SIG-M5 treated with dmso at 0.1 percent for 504 hours (cell line): ENCODE results near the gene KRT71.
A peak's percentile ranks its signal among the peaks of the same experiment; 100 is the strongest.
"Not testable (repeated sequence)": the region's sequence is repeated elsewhere in the genome, so short reads cannot be mapped to it uniquely, and the experiment has no call there.

Experiments
- DNase-seq: peaks from one replicate; lab custom pipeline; 2025; ENCODE audit not compliant: unreplicated experiment; lab: John Stamatoyannopoulos, UW

KRT71 gene

DNA sequence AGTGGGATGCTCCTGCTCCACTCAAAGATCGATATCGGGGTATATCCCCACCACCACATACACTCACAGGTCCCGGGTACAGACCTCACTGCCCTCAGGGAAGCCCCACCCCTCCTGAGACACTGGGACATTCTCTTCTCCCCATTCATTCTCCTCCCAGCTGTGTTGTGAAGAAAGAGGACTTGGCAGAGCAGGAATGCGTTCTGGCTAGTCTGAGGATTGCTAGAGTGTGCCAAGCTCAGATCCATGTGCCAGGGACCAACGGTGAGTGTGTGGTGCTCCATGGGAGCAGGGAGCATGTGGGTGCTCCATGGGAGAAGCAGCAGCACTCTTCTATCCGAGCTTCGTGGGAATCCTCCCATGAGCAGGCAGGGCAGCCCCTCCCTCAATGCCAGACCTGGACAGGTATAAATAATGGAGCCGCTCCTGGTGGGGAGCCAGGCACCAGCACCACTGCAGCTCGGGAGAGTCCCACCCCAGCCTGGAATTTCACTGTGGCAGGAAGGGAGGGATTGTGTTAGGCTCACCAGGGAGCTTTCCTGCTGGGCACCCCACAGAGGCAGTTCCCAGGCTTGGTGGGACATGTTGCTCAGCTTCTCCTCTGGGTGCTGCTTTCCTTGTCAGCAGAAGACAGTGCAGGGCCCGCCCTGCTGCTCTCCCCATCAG is 30.5 kb downstream of the KRT71 start:
- DNase-seq = no peak

DNA sequence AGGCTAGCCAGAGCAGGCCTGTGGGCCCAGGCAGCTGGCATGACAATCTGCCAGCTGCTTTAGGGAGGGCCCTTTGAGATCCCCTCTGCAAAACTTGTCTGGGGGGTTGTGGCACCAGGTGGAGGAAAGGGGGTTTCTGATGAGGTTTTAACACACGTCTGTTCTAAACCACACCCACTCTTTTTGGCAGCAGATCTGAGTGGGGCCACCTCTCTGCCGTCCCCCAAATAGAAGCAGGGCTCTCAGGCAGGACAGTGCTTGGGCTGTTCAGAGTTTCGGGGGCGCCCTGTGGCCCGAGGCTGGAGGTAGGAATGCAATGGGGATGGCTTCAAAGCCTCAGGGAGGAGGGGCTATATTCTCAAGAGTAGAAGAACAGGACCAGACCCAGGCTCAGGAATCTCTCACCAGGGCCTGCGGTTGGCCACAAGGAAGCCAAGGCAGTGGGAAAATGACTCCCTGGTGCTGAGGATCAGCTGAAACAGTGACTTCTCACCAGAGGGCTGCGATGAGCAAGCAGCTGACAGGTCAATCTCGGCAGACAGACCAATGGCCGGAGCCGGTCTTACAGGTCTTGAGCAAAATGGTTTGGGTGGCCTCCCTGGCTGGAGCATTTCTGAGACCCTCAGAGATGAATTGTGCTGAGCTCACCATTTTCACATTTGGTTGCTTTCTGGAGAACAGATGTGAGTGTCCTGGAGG is 31.2 kb downstream of the KRT71 start:
- no peak for DNase-seq

DNA sequence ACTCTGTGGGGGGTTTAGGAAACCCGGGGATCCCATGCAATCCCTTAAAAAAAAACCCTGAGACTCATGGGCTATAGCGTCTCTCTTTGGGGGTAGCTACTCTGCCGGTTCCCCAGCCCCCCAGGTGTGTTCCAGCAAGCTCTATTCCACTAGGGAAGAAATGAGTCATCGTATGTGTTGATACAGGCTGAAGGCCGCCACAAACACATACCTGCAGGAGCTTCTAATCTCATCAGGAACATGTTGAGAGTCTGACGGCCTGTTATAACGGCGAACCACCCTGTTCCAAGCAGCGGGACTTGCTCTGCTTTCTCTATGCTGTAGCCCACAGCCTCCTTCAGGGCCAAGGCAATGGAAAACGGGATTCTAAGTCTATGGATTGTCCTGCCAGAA is 31.8 kb downstream of the KRT71 start:
- DNase-seq = no peak

DNA sequence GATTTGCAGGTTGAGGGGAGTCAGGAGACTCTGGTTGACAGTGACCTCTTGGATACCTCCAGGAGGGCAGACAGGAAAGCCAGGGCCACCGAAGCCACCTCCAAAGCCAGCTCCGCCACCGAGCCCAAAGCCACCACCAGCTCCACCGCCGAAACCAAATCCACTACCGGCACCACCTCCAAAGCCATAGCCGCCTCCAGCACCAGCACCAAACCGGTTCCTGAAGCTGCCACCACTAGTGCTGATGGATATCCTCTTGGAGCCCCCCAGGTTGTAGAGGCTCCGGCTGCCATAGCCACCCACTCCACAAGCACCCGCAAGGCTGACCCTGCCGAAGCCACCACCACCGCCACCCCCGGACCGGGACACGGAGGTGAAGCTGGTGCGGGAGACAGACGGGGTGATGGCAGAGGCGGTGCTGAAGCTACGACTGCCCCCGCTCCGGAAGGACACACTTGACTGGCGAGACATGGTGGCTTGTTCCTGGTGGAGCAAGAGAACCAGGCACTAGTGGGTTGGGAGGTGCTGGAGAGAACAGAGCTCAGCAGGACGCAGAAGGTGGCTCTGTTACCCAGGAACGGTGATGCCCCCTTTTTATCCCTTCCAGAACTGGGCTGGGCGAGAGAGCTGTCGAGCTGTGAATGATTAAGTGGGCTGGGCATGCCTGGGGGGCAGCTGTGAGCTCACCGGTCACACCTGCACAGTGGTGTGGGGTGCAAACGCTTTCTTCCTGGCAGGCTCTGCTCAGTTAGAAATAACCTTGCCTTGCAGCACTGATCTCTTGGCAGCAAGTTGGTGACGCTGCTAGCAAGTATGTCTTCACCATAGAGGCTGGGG is 32.9 kb downstream of the KRT71 start, which contains the start of gene KRT5:
KRT5 (minus strand) TSS at position 569 of the 837 bp plus-strand sequence; CDS start at position 471, 98 bp downstream.
- DNase-seq = no peak

DNA sequence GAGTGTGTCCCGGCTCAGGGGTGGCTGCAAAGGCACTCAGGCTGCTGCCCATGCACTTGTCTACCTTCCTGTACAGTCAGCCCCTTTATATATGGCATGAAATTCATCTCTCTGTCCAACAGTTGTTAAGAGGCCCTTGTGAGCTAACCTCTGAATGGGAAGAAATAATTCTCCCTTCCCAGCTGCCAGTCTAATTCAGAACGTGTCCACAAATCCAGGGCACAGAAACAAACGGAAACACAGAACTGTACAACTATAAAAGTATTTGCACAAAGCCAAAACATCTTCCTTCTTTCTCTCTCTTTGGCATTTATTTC is 33.6 kb downstream of the KRT71 start:
- DNase-seq = no peak

DNA sequence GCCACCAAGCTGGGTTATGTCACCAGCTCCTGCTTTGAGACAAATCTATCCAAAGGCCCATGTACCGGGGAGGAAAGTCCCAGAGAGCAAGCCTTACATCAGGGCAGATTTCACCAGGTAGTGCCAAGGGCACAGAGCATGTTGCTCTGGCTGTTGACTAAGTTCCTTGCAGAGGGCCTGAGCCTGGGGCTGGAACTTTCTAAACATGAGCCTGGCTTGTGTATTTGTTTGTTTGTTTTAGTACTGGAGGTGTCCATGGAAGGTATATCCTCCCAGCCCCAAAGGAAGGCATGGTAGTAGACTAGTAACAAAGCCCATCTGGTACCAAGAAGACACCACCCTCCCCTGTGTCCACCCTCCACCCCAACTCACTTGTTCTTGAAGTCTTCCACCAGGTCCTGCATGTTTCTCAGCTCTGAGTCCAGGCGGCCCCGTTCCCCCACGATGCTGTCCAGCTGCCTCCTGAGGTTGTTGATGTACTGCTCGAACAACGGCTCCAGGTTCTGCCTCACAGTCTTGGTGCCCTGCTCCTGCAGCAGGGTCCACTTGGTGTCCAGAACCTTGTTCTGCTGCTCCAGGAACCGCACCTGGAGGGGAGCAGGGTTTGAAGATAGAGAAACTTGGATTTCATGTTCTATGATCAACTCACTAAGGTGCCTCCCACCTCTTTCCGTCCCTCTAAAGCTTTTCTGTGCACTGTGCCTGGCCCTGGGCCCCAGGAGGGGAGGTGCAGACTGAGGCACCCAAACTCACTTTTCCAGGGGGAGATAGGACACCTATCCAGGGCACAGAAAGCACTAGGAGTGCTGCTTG is 34.2 kb downstream of the KRT71 start:
- DNase-seq = no peak

DNA sequence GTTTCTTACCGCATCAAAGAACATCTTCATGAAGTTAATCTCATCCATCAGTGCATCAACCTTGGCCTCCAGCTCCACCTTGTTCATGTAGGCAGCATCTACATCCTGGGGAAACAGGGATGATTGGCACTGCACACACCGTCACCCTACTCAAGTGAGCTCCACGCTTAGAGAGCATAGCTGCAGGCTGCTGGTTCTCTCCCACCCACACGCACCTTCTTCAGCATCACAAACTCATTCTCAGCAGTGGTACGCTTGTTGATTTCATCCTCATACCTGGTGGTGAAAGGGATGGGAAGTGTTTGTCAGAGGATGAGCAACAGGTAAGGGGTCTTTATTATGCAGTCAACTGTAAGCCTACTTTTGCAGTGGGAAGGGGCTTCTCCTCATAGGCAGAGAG is 35.1 kb downstream of the KRT71 start:
- no peak for DNase-seq

DNA sequence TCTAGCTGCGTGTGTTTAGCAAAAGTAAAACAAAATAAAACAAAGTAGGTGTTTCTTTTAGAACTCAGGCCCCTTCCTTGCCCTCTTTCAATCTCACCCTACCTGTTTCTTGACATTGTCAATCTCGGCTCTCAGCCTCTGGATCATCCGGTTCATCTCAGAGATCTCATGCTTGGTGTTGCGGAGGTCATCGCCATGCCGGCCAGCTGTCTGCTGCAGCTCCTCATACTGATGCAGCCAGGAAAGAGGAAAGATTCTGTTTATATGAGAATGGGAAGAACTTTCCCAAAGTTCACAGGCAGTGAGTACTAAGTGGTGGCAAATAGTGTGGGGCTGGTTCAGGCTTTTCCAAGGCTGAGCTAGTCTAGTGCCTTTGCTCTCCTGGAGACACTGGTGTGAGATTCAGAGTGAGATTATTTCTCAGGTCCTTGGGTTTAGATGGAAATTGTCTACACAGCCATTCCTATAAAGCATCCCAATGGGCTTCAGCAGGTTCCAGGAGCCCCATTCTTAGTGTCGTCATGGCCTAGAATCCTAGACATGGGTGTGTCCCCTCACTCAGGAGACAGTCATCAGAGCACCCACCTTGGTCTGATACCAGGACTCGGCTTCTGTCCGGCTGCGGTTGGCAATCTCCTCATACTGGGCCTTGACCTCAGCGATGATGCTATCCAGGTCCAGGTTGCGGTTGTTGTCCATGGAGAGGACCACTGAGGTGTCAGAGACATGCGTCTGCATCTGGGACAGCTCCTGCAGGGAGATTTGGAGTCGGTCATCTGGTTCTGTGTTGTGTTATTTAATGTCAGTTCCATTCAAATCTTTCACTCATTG is 35.7 kb downstream of the KRT71 start:
- no peak for DNase-seq

DNA sequence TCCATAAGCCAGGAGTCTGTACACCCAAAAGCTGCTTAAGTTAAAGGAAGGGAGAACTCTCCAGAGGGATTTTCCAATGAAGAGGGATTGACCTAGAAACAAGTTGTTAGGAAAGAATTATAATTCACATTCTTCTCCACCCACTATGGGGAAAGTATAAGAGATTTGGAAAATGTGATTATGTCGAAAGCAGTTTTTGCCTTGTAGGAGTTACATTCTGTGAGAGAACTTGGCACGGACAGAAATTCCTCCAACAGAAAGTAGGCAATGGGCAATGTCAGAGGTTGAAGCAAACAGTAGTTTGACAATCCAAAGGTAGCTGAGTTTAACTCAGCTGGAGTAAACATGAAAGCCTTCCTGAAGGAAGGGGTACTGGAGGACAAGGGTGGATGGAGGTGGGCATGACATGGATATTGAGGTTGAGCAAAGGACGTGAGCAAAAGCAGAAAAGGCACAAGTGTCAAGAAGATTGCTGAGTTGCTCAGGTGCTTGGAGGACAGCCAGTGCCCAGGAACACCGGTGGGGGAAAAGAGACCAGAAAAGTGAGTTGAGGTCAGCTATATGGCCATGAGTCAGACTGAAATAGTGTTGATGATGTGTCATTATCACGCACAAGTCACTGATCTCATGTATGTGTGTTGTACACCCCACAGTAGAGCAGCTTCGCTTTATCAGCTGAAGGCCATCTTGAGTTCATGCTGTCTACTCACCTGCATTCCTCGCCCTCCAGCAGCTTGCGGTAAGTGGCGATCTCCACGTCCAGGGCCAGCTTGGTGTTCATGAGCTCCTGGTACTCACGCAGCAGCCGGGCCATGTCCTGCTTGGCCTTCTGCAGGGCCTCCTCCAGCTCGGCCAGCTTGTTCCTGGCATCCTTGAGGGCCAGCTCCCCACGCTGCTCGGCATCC is 36.8 kb downstream of the KRT71 start:
- no peak for DNase-seq

DNA sequence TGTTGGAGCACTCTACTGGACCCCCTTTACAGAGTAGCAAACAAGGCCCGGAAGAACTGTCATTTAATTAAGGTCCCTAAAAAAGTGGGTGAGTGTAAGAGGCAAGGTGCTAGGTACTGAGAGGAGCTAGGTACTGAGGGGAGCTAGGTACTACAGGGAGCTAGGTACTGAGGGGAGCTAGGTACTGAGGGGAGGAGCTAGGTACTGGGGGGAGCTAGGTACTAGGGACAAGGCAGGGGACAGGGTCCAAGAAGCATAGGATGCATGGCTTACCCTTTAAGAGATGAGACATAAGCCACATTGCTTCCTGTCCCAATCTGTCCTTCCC is 37.7 kb downstream of the KRT71 start:
- no peak for DNase-seq

DNA sequence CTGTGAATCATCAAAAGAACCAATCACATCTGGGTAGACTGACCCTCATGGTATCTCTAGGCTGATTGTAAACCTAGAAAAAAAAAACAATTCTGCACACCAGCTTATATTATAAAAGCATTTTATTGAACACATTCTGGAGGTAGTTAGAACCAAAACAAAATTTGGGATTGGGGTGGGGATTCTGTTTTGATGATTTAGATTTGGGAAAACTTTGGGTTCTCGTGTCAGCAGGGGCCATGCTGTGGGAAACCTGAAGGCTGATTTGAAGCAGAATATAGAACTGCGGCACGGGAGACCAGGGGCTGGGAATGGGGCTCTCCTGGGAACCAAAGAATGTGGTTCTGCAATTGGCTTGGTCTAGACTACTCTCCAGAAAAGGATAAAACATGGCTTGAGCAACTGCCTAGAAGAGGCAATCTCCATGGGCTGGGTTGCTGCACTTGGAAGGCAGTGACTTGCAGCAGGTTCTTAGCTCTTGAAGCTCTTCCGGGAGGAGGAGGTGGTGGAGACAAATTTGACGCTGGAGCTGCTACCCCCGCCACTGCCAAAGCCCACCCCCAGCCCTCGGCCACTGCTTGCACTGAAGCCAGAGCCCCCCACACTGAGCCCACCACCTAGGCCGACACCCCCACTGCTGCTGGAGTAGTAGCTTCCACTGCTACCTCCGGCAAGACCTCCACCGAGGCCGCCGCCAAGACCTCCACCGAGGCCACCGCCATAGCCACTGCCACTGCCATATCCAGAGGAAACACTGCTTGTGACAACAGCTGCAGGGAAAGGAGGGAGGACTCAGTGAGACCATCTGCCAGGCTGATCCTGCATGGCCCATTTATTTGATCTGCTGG is 38.2 kb downstream of the KRT71 start:
- no peak for DNase-seq

DNA sequence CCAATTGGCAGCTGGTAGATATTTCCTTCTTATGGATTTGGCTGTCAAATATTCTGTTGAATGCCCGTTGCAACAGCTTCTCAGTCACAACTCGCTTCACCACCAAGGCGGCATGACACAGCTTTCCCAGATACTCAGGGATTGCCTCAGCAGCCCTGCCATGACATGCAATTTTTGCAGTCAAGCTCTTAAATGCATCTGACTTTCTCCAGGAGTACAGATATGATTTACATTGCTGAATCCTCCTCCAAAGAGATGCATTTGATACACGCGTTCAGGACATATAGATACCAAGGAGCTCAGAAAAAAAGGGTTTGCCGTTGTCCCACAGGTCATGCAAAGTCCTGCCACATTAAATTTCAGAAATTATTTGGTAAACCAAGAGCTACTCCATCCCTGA is 39.2 kb downstream of the KRT71 start:
- no peak for DNase-seq

DNA sequence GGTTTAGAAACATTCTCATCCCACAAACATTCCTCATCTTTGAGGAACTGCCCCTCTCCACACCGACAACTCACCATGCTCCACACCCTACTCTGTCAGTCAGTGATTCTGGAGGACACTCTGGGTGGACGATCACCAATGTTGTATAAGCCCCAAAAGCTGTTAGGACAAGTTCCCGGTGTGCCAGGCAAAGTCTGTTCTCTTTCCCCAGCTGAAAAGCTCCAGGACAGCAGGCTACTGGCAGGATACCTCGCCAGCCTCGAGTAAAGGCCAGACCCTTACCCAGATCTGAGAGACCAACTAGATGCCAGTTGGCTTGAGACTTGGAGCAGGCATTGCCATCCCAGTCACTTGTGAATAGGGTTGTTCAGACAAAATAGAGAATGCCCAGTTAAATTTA is 44.7 kb downstream of the KRT71 start:
- DNase-seq = no peak

DNA sequence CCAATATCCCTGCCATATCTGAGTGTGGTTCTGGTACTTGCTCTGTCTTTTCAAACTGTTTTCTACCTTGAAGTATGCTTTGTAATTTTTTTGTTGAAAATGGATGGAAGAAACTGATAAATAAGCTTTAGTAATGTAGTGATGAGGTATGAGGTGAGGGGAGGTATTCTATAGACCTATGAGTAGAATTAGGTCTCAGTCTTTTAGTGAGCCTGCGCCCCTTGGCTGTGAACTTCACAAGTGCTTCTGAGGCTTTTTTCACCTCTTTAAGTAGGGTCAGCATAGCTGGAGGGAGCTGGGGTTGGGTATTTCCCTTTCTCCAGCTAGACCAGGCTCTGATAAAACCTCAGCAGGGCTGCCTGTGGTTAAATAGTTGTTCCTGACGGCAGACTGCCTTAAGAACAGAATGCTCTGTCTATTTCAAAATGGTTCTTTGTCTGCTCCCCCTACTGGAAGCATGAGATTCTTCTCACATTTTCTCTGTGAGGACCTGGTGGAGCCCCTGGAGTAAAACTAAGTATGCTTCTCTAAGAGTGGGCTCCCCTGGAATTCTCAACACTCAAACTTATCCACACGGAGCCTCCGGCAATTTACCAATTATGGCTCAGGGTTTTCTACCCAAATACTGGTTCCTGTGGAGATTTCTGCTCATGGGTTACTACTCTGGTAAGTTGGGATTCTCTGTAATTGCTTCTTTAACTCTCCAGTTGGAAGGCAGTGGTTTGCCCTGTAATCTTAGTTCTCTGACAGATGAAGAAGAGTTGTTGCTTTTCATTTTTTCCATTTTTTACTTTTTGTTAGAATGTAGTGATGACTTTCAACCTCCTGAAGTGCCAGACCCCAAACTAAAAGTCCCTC is 45.9 kb downstream of the KRT71 start:
- peak; percentile 28 for DNase-seq

DNA sequence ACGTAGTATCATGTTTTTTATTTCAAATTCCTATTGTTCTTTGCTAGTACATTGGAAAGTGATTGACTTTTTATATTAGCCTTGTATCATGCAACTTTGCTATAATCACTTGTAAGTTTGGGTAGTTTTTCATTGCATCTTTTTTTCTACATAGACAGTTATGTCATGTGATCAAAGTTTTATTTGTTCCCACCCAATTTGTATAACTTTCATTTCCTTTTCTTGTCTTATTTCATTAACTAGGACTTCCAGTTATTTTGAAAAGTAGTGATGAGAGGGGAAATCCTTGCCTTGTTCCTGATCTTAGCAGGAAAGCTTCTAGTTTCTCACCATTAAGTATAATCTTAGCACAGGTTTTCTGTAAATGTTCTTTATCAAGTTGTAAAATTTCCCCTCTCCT is 50.1 kb downstream of the KRT71 start:
- no peak for DNase-seq

DNA sequence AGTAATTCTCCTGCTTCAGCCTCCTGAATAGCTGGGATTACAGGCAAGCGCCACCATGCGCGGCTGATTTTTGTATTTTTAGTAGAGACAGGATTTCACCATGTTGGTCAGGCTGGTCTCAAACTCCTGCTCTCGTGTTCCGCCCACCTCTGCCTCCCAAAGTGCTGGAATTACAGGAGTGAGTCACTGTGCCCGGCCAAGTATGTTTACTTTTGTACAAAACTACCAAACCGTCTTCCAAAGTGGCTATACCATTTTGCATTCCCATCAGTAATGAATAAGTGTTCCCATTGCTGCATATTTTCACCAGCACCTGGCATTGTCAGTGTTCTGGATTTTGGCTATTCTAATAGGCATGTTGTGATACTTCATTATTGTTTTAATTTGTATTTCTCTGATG is 51.5 kb downstream of the KRT71 start:
- DNase-seq = no peak

DNA sequence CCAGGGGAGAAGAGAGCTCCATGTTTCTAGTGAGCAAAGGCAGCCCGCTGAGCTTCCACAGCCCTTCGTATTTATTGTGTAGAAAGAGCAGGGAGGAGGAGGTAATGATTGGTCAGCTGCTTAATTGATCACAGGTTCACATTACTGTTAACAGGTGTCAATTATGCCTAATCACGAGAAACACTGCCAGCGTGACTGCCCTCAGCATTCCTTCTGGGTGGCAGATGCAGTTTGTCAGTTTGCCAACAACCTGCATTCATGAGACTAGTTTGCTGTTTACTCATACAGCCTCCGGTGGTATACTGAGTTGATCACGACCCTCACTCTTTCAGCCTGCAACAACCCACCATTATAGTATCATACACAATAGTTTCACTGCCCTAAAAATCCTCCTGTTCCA is 52.4 kb downstream of the KRT71 start:
- not testable (repeated sequence) for DNase-seq
